Gastrocnemius medialis (tissue), 4 donors: ENCODE results near the gene REC114. TPM values are rescaled to one million over a fixed set of nuclear protein-coding genes. Genes with fewer than 3 reads are reported as not detected.

ENCODE experiments used
- ATAC-seq, 2 donors: fragments of 150-250 bp; one replicate each; pipeline ENCODE4 v1.9.1; 2016
- DNase-seq, 2 donors: peaks; one replicate each; pipeline ENCODE4 v3.0.0-alpha.2; 2019
- H3K27ac ChIP-seq, 4 donors: fragments of 200-600 bp; sonication (generic); 1 replicate in 1 of 4; 2 replicates in 3 of 4; pipeline ENCODE4 v1.5.1; 2016 to 2018; ENCODE audit warnings: mild to moderate bottlenecking in 2 of 4, moderate library complexity in 1 of 4
- H3K27me3 ChIP-seq, 3 donors: fragments of 200-600 bp; sonication (generic) in 2 of 3; 1 replicate in 1 of 3; 2 replicates in 2 of 3; pipeline versions ENCODE4 v1.5.1 to v1.6.0; 2016 to 2019; ENCODE audit warnings: mild to moderate bottlenecking in 1 of 3, moderate library complexity in 1 of 3
- H3K36me3 ChIP-seq, 2 donors: fragments of 200-600 bp; sonication (generic) in 1 of 2; one replicate each; pipeline ENCODE4 v1.5.1; 2017 to 2018
- H3K4me1 ChIP-seq, 2 donors: fragments of 200-600 bp; sonication (generic) in 1 of 2; one replicate each; pipeline ENCODE4 v1.5.1; 2016 to 2017; ENCODE audit warnings: mild to moderate bottlenecking in 2 of 2
- H3K4me3 ChIP-seq, 4 donors: fragments of 200-600 bp; sonication (generic) in 3 of 4; 1 replicate in 1 of 4; 2 replicates in 3 of 4; pipeline ENCODE4 v1.5.1; 2016 to 2019; ENCODE audit warnings: mild to moderate bottlenecking in 2 of 4
- H3K9me3 ChIP-seq, 3 donors: fragments of 200-600 bp; sonication (generic) in 2 of 3; 1 replicate in 1 of 3; 2 replicates in 2 of 3; pipeline ENCODE4 v1.5.1; 2016 to 2019
- CTCF ChIP-seq, 5 experiments: fragments of 450-650 bp in 3 of 5; fragments of 200-600 bp in 2 of 5; sonication (generic) in 2 of 5; IDR thresholded peaks in 4 of 5; conservative IDR thresholded peaks in 1 of 5; 1 replicate in 4 of 5; 2 replicates in 1 of 5; pipeline ENCODE4 v1.5.1; 2016 to 2019; ENCODE audit warnings: antibody characterized with exemption in 5 of 5, mild to moderate bottlenecking in 3 of 5, moderate library complexity in 3 of 5
- POLR2A ChIP-seq, 2 donors: fragments of 450-650 bp; IDR thresholded peaks; one replicate each; pipeline ENCODE4 v1.6.1; 2017; ENCODE audit warnings: antibody characterized with exemption in 2 of 2, mild to moderate bottlenecking in 2 of 2, moderate library complexity in 2 of 2
- in situ Hi-C, 4 donors: fragments of 200-750 bp; cut with MboI; loops; one replicate each; pipeline versions ENCODE4 v1.15.0 to v1.8.0; 2017; ENCODE audit warnings: low sequenced_read_pairs in 4 of 4
- intact Hi-C: fragments of 100-400 bp; cut with DNase I; formaldehyde crosslinking; loops from one replicate; pipeline ENCODE4 v1.15.1; 2023; ENCODE audit warnings: low total_unique reads
- total RNA-seq, 4 donors: library from RNA; depleted of rRNA; stranded (reverse); fragments of >200 nt; gene quantifications; one replicate each; pipeline versions ENCODE4 v1.1.0 to v1.2.3, GENCODE V29; 2016

REC114 gene
- total RNA-seq, 4 donors from 2014 or later: not detected

- no peak for TF ChIP-seq POLR2A (IDR thresholded peaks at IDR 0.05)
- TF ChIP-seq CTCF (IDR thresholded peaks at IDR 0.05 in 4 of 5, conservative IDR thresholded peaks at IDR 0.05 in 1 of 5): no peak
- H3K4me1 ChIP-seq: no peaks in the 10 kb centered on the region
- no peak overlapping the region for H3K4me3 ChIP-seq
- no peak for DNase-seq
- H3K27me3 ChIP-seq: no peaks in the 10 kb centered on the region
- H3K9me3 ChIP-seq: no peaks in the 10 kb centered on the region
- H3K27ac ChIP-seq: no peak overlapping the region
- no peak for ATAC-seq
- H3K36me3 ChIP-seq: peaks cover 0 to 45% of the 10 kb centered on the region in 2 donors
- in situ Hi-C loops: no loop called here
- intact Hi-C loops: no loop called here
Measured at GRCh38 chr15:73584699-73585420, 141.9 kb downstream of the REC114 start.

GRCh38 chr15:73585871-73586654 lies 143.1 kb downstream of the REC114 start:
- peaks cover 0 to 51% of the 10 kb centered on the region in 2 donors for H3K36me3 ChIP-seq
- in situ Hi-C loops (no loop called here), intact Hi-C loops (no loop called here)
- H3K4me3 ChIP-seq: no peak overlapping the region
- ATAC-seq (no peak), DNase-seq (no peak)
- H3K27me3 ChIP-seq: no peaks in the 10 kb centered on the region
- peaks cover 0 to under 1% of the 10 kb centered on the region in 2 donors for H3K4me1 ChIP-seq
- no peak overlapping the region for H3K27ac ChIP-seq
- no peak for TF ChIP-seq POLR2A (IDR thresholded peaks at IDR 0.05)
- no peak for TF ChIP-seq CTCF (IDR thresholded peaks at IDR 0.05 in 4 of 5, conservative IDR thresholded peaks at IDR 0.05 in 1 of 5)
- H3K9me3 ChIP-seq: no peaks in the 10 kb centered on the region

- in situ Hi-C loops (no loop called here), intact Hi-C loops (no loop called here)
- peaks cover 0 to 22% of the 10 kb centered on the region in 2 donors for H3K4me1 ChIP-seq
- H3K4me3 ChIP-seq: no peak overlapping the region
- no peak for TF ChIP-seq POLR2A (IDR thresholded peaks at IDR 0.05)
- TF ChIP-seq CTCF (IDR thresholded peaks at IDR 0.05 in 4 of 5, conservative IDR thresholded peaks at IDR 0.05 in 1 of 5): no peak
- DNase-seq (no peak), ATAC-seq (no peak)
- H3K36me3 ChIP-seq: peaks cover 0 to 37% of the 10 kb centered on the region in 2 donors
- no peak overlapping the region for H3K27ac ChIP-seq
- no peaks in the 10 kb centered on the region for H3K27me3 ChIP-seq
- H3K9me3 ChIP-seq: no peaks in the 10 kb centered on the region
Measured at GRCh38 chr15:73589766-73590165, 146.8 kb downstream of the REC114 start.

- intact Hi-C loops (no loop called here), in situ Hi-C loops (no loop called here)
- Histone ChIP-seq H3K4me3 (no peak overlapping the region), H3K4me1 (peaks cover 4 to 27% of the 10 kb centered on the region in 2 donors), H3K27me3 (no peaks in the 10 kb centered on the region), H3K27ac (no peak overlapping the region), H3K36me3 (peaks cover 0 to 37% of the 10 kb centered on the region in 2 donors), H3K9me3 (no peaks in the 10 kb centered on the region)
- TF ChIP-seq CTCF (IDR thresholded peaks at IDR 0.05 in 4 of 5, conservative IDR thresholded peaks at IDR 0.05 in 1 of 5) (no peak), POLR2A (IDR thresholded peaks at IDR 0.05) (no peak)
- no peak for ATAC-seq
- DNase-seq: no peak
Measured at GRCh38 chr15:73590263-73590662, 147.3 kb downstream of the REC114 start.
